ENCODE measurements around the gene ADRA2C. TPM values are rescaled to one million over a fixed set of nuclear protein-coding genes. Genes with fewer than 3 reads are reported as not detected.
A peak's percentile ranks its signal among the peaks of the same experiment; 100 is the strongest.

The ADRA2C gene
- total and polyA plus RNA-seq, 2 of the 13 experiments (the other 11 are each of a cell fraction or from before 2014, with no cell fraction given): 15.4 to 69.7 TPM

- TF ChIP-seq UBTF (CRISPR knock-in tag; IDR thresholded peaks at IDR 0.05): peak; percentile 34; the same call in 1 of the 2 replicates
- TF ChIP-seq, protein P1, sequence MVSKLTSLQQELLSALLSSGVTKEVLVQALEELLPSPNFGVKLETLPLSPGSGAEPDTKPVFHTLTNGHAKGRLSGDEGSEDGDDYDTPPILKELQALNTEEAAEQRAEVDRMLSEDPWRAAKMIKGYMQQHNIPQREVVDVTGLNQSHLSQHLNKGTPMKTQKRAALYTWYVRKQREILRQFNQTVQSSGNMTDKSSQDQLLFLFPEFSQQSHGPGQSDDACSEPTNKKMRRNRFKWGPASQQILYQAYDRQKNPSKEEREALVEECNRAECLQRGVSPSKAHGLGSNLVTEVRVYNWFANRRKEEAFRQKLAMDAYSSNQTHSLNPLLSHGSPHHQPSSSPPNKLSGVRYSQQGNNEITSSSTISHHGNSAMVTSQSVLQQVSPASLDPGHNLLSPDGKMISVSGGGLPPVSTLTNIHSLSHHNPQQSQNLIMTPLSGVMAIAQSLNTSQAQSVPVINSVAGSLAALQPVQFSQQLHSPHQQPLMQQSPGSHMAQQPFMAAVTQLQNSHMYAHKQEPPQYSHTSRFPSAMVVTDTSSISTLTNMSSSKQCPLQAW (CRISPR knock-in tag; IDR thresholded peaks at IDR 0.05): 0 out of 2 replicates have a peak, but pooled peaks have one; percentile 63
- 0 out of 2 replicates have a peak, but pooled peaks have one; percentile 22 for TF ChIP-seq NCOR1 (IDR thresholded peaks at IDR 0.05; ENCODE audit: borderline replicate concordance, low read length)
- TF ChIP-seq ZNF343 (CRISPR knock-in tag; IDR thresholded peaks at IDR 0.05): no peak
- 0 out of 2 replicates have a peak, but pooled peaks have one; percentile 24 for TF ChIP-seq ZNF331 (CRISPR knock-in tag; IDR thresholded peaks at IDR 0.05)
- no peak for TF ChIP-seq ARNT (IDR thresholded peaks at IDR 0.05)
- no peak for TF ChIP-seq RBM22 (optimal IDR thresholded peaks at IDR 0.05; ENCODE audit: low read length)
- no peak for TF ChIP-seq CCDC6 (CRISPR knock-in tag; IDR thresholded peaks at IDR 0.05)
These were observed 36.6 kb downstream of the ADRA2C start (continued) for GRCh38 chr4:3802571-3803474.

Data from HepG2 (cell line).